Stimulated activated CD8-positive, alpha-beta memory T cell treated with anti-CD3 and anti-CD28 coated beads, Interleukin-7, amount 100 ng/mL, for 24 hours (primary cell): ENCODE results near the gene ATG9B.
"Not testable (repeated sequence)": the region's sequence is repeated elsewhere in the genome, so short reads cannot be mapped to it uniquely, and the experiment has no call there.

Source experiments
- DNase-seq: peaks from one replicate; pipeline ENCODE4 v3.0.0-alpha.2; 2020; ENCODE audit warnings: low read depth

The ATG9B gene

DNA sequence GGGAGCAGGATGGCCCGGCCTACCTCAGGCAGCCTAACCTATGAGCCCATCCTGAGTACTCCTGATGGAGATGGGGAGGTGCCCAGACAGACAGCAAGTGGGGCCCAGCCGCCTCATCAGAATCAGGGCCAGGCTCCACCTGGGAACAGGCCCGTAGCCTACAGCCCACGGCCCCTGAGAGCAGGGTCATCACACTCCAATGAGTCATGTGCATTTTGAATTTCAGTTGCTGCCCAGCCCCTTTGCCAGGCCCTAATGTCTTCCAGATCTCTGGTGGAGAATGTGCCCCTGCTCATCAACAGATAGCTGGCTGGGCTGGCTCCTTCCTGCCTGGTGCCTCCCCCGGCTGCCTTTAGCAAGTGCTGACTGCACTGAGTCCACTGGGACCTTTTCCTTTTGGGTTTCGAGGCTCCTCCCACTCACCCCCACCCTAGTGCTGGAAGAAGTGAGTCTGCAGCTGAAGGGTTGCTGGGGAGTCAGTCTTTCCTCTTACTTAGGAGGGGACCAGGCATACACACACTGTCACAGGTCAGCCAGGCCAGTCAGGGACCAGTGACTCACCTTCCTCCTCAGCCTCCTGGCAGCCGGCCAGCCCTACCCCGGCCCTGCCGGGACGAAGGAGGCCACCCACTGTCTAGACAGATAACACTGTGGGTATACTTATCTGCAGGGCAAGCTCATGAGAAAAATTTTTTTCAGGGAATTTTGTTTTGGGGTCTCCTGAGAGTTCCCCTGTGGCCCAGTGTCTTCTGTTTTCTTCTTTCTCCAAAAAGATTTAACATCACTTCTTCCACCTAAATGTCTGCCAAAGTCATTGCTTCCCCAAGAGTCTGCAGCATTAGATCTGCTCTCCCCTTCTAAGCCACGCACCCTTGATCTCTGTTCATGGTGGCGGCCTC is 14.9 kb upstream of the ATG9B start:
- DNase-seq: peak; percentile 61

- no peak for DNase-seq
These were observed 11.6 kb upstream of the ATG9B start for GRCh38 chr7:151035902-151036301.

DNA sequence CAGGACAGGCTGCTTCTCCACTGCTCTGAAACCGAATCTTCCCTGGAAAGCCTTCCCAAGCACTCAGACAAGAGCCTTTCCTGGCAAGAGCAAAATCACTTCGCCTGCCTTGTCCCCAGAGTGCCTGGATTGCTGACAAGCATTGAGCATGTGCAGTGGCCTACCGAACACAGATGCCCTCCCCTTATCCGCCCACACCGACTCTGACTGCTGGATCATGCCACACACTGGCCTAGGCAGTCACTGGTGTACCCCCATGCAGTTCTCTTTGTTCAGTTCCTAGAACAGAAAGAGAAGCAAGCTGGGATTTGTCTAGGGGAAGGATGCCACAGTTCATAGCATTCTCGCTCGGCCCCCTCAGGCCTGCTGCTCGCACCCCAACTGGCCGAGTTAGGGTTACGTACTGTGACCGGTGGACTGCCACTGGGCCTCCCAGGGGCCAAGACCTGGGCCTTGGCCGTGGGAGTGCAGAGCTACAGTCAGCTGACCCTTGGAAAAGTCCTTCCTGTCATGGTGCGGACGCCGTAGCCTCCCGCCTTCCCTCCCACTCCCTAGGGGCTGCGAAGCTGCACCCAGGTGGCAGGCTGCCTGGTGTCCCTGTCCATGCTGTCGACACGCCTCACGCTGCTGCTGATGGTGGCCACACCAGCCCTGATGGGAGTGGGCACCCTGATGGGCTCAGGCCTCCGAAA is 10.9 kb upstream of the ATG9B start:
- DNase-seq: no peak

GRCh38 chr7:151034312-151035025 is 10.2 kb upstream of the ATG9B start:
- DNase-seq: no peak

GRCh38 chr7:151033864-151034249 is 9.6 kb upstream of the ATG9B start:
- no peak for DNase-seq

DNA sequence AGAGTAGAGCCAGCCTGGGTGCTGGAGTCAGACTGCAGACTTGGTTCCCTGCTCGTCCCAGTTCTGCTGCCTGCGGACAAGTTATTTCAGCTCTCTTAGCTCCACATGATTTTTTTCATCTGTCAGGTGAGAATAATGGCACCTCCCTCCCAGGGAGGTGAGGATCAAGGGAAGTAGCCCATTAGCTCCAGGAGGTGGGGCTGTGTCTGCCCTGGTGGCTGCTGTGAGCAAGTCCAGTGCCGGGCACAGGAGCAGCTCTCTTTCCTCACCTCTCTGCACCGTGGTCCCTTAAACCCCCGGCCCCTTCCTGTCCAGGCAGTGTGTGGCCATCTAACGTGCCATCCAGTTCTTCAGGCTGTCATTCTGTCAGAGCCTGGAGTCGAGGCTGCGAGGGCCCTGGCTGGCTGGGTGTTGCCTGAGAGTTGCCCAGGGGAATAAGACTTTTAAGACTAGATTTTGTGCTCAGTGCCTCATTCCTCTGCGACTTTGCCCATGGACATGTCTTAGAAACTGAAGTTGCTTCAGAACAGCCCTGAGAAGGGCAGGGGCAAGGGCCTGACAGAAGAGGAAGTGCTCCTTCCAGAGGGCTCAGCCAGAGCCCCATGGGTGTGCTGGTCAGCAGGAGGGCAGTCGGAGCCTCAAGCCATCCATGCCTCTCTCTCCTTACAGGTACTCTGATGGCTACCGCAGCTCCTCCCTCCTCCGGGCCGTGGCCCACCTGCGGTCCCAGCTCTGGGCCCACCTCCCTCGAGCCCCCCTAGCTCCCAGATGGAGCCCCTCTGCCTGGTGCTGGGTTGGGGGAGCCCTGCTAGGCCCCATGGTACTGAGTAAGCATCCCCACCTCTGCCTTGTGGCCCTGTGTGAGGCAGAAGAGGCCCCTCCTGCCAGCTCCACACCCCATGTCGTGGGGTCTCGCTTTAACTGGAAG is 8.9 kb upstream of the ATG9B start:
- no peak for DNase-seq

DNA sequence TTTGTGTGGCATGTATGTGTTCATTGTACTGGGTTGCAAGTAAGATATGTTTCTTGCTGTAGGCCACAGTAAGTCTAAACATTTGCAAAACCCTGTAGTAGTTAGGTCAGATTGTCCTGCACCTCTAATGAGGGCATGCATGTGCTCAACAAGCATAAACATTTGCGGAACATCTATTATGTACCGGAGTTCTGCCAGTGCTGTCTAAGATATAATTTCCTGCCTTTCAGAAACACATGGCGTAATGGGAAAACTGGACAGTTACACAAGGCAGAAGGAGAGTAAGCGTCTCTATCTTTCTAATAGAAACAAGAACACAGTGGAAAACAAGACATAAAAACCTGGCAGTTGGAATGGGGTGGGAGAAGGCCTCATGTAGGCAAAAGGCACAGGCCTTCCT is 6.7 kb upstream of the ATG9B start:
- DNase-seq: no peak

GRCh38 chr7:151028948-151029501 is 4.7 kb upstream of the ATG9B start:
- DNase-seq: no peak

GRCh38 chr7:151028131-151028947 is 4.0 kb upstream of the ATG9B start, which contains the start of gene ABCB8:
Gene ABCB8 (plus strand): TSS chr7:151028450. CDS start chr7:151028516, 66 bp downstream.
- DNase-seq: peak; percentile 93

DNA sequence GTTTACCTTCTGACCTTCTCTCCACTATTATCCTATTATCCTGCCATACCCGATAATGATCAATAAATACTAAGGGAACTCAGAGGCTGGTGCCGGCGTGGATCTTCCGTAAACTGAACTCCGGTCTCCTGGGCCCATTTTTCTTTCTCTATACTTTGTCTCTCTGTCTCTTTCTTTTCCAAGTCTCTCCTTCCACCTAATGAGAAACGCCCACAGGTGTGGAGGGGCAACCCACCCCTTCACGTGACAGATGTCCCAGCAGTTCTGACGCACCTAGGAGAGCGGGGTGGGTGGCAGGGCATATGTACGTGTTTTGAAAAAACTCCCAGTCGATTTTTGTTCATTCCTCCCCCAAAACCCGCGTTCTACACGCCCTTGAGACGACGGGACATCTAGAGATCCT is 3.4 kb upstream of the ATG9B start:
- not testable (repeated sequence) for DNase-seq

GRCh38 chr7:151026771-151027727 is 2.8 kb upstream of the ATG9B start:
- DNase-seq: not testable (repeated sequence)

DNA sequence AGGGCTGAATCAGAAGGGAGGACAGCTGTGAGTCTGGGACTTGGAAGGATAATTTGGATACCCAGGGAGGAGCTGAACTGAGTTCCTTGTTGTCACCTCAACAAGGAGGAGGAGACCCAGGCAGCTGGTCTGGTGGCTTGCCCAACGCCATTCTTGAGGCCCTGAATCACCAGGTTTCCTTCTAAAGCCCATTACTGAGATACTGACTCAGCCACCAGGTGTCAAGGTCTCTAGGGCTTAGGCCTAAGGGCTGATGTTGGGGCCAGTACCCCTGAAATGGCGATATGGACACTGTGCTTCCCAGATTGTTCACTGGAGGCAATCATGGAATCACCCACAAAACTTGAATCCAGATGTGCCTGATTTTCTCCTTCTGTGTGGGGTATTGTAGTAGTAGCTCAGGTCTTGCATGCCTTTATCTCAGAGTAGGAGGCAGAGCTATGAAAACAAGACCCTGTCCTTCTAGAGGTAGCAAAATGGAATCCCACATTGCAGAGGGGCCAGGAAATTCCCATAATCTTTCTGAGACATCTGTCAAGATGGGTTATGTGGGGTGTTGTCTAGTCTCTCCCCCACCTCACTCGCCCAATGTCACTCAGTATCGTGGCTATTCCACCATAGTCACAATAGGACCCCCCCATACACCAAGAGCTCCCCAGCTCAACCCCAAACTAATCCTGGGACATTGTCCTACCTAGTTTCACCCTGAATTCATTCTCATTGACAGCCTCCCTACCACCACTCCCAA is 1.8 kb upstream of the ATG9B start:
- DNase-seq: no peak

- no peak for DNase-seq
These were observed 1.1 kb downstream of the ATG9B start for GRCh38 chr7:151023232-151023631.

GRCh38 chr7:151020231-151020630 is 4.1 kb downstream of the ATG9B start:
- no peak for DNase-seq

- DNase-seq: no peak
These were observed 5.2 kb downstream of the ATG9B start for GRCh38 chr7:151019130-151019447.

- DNase-seq: no peak
These were observed 5.7 kb downstream of the ATG9B start for GRCh38 chr7:151018421-151019129.

- DNase-seq: peak; percentile 79
These were observed 6.3 kb downstream of the ATG9B start for GRCh38 chr7:151017953-151018420.
